Vagina (tissue), 2 donors: ENCODE results near the gene CSTF1. TPM values are rescaled to one million over a fixed set of nuclear protein-coding genes. Genes with fewer than 3 reads are reported as not detected.
"Not testable (repeated sequence)": the region's sequence is repeated elsewhere in the genome, so short reads cannot be mapped to it uniquely, and the experiment has no call there.

Experiments
- DNase-seq, 2 donors: peaks; one replicate each; pipeline ENCODE4 v3.0.0-alpha.2; 2017; ENCODE audit errors: extremely low spot score in 2 of 2
- H3K27ac ChIP-seq: fragments of 200-600 bp; sonication (generic); one replicate; pipeline ENCODE4 v1.5.1; 2019
- H3K27me3 ChIP-seq: fragments of 200-600 bp; sonication (generic); one replicate; pipeline ENCODE4 v1.5.1; 2019
- H3K36me3 ChIP-seq, 2 donors: fragments of 200-600 bp; sonication (generic); one replicate each; pipeline ENCODE4 v1.5.1; 2017 to 2019
- H3K4me1 ChIP-seq: fragments of 200-600 bp; sonication (generic); one replicate; pipeline ENCODE4 v1.5.1; 2019
- H3K4me3 ChIP-seq, 2 donors: fragments of 200-600 bp; sonication (generic); 1 replicate in 1 of 2; 2 replicates in 1 of 2; pipeline ENCODE4 v1.5.1; 2016 to 2019
- H3K9me3 ChIP-seq: fragments of 200-600 bp; sonication (generic); one replicate; pipeline ENCODE4 v1.5.1; 2019
- POLR2A ChIP-seq, 2 donors: fragments of 450-650 bp; IDR thresholded peaks; one replicate each; pipeline ENCODE4 v1.6.1; 2017; ENCODE audit warnings: antibody characterized with exemption in 2 of 2, mild to moderate bottlenecking in 2 of 2, moderate library complexity in 2 of 2
- POLR2AphosphoS5 ChIP-seq, 2 donors: sonication (generic); formaldehyde crosslinking; IDR thresholded peaks; one replicate each; pipeline ENCODE4 v1.9.0; 2017; ENCODE audit warnings: antibody characterized with exemption in 2 of 2, mild to moderate bottlenecking in 2 of 2, low read depth in 1 of 2; ENCODE audit not compliant: insufficient read depth in 1 of 2
- intact Hi-C: fragments of 100-400 bp; cut with DNase I; formaldehyde crosslinking; loops from one replicate; pipeline ENCODE4 v1.15.1; 2023
- total RNA-seq: library from RNA; depleted of rRNA; stranded (reverse); fragments of >200 nt; gene quantifications from one replicate; pipeline ENCODE4 v1.2.3, GENCODE V29; 2016
- TF ChIP-seq, protein P1 (sequence below), 3 experiments: fragments of 450-650 bp in 2 of 3; fragments of 200-600 bp in 1 of 3; sonication (generic) in 1 of 3; IDR thresholded peaks; one replicate each; pipeline ENCODE4 v1.5.1; 2017 to 2019; ENCODE audit warnings: antibody characterized with exemption in 3 of 3, mild to moderate bottlenecking in 2 of 3, moderate library complexity in 2 of 3

Gene CSTF1
- total RNA-seq, 1 donor from 2014 or later, result 27.0 TPM

DNA sequence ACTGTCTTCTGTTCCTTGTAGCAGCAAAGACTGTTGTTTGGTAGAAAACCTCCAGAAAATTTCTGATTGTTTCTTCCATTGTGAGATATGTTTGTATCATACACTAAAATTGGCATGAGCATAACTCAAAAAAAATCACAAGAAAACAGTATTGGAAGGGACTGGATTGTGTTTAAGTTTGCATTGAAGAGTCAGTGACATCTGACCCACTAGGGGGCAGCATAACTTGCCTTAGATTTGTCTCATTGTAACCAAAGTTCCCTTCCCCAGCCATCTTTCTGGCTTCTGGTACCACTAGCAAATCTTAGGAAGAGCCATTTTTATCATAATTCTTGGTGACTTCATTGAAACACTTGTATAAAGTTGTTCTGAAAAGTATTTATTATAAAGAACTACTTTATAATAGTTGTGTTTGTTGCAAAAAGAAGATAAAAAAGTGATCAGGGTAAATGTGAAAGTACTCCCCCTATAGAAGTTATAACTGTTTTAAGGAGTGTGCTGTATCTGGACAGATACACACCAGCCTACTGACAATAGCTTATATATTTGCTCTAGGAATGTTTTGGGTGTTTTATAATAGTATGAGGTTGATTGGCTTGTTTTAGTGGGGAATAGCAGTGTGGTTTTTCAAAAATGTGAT is 7.7 kb downstream of the CSTF1 start:
- intact Hi-C loops, result no loop called here
- peaks cover 4% of the 10 kb centered on the region for H3K4me1 ChIP-seq
- H3K36me3 ChIP-seq, result peaks cover 0 to 87% of the 10 kb centered on the region in 2 donors
- H3K27ac ChIP-seq, result no peak overlapping the region
- no peaks in the 10 kb centered on the region for H3K9me3 ChIP-seq
- TF ChIP-seq, protein P1, sequence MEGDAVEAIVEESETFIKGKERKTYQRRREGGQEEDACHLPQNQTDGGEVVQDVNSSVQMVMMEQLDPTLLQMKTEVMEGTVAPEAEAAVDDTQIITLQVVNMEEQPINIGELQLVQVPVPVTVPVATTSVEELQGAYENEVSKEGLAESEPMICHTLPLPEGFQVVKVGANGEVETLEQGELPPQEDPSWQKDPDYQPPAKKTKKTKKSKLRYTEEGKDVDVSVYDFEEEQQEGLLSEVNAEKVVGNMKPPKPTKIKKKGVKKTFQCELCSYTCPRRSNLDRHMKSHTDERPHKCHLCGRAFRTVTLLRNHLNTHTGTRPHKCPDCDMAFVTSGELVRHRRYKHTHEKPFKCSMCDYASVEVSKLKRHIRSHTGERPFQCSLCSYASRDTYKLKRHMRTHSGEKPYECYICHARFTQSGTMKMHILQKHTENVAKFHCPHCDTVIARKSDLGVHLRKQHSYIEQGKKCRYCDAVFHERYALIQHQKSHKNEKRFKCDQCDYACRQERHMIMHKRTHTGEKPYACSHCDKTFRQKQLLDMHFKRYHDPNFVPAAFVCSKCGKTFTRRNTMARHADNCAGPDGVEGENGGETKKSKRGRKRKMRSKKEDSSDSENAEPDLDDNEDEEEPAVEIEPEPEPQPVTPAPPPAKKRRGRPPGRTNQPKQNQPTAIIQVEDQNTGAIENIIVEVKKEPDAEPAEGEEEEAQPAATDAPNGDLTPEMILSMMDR (IDR thresholded peaks at IDR 0.05), result peak in 2 of 3 experiments; percentile 55 to 56
- TF ChIP-seq POLR2AphosphoS5 (IDR thresholded peaks at IDR 0.05; ENCODE audit: insufficient read depth in 1 of 2, low read depth in 1 of 2), result no peak
- TF ChIP-seq POLR2A (IDR thresholded peaks at IDR 0.05), result no peak
- H3K4me3 ChIP-seq, result no peak overlapping the region
- H3K27me3 ChIP-seq, result no peaks in the 10 kb centered on the region
- DNase-seq, result no peak

- DNase-seq, result no peak
- H3K4me1 ChIP-seq, result peaks cover 4% of the 10 kb centered on the region
- intact Hi-C loops, result no loop called here
- H3K4me3 ChIP-seq, result no peak overlapping the region
- H3K36me3 ChIP-seq, result peaks cover 0 to 90% of the 10 kb centered on the region in 2 donors
- TF ChIP-seq POLR2AphosphoS5 (IDR thresholded peaks at IDR 0.05; ENCODE audit: insufficient read depth in 1 of 2, low read depth in 1 of 2) (no peak), POLR2A (IDR thresholded peaks at IDR 0.05) (no peak)
- TF ChIP-seq, protein P1 (IDR thresholded peaks at IDR 0.05), result no peak
- no peaks in the 10 kb centered on the region for H3K27me3 ChIP-seq
- H3K9me3 ChIP-seq, result no peaks in the 10 kb centered on the region
- H3K27ac ChIP-seq, result no peak overlapping the region
Observed at GRCh38 chr20:56403465-56403864, 11.0 kb downstream of the CSTF1 start.

DNA sequence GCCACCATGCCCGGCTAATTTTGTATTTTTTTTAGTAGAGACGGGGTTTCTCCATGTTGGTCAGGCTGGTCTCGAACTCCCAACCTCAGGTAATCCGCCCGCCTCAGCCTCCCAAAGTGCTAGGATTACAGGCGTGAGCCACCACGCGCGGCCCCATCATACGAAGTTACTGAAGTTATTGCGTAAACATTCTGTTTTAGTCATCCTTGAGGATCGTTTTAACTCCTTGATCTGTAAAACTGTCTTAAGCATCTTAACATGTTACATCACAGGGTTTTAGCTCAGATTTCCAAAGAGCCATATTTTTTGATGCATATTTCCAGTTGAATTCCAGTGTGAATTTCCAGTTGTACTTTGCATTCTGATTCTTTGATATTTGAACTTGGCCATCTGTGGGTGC is 12.9 kb downstream of the CSTF1 start:
- H3K27ac ChIP-seq, intact Hi-C loops, H3K4me1 ChIP-seq, DNase-seq, H3K4me3 ChIP-seq, H3K27me3 ChIP-seq, H3K9me3 ChIP-seq: not testable (repeated sequence)
- H3K36me3 ChIP-seq, result peaks cover 0 to 75% of the 10 kb centered on the region in 2 donors

GRCh38 chr20:56406910-56407309 is 14.5 kb downstream of the CSTF1 start:
- Histone ChIP-seq H3K4me3 (no peak overlapping the region), H3K27ac (no peak overlapping the region), H3K9me3 (no peaks in the 10 kb centered on the region), H3K36me3 (peaks cover 0 to 66% of the 10 kb centered on the region in 2 donors), H3K4me1 (no peaks in the 10 kb centered on the region), H3K27me3 (no peaks in the 10 kb centered on the region)
- intact Hi-C loops, result no loop called here
- TF ChIP-seq, protein P1 (IDR thresholded peaks at IDR 0.05), result no peak
- TF ChIP-seq POLR2AphosphoS5 (IDR thresholded peaks at IDR 0.05; ENCODE audit: insufficient read depth in 1 of 2, low read depth in 1 of 2) (no peak), POLR2A (IDR thresholded peaks at IDR 0.05) (no peak)
- no peak for DNase-seq

GRCh38 chr20:56409521-56409920 is 17.1 kb downstream of the CSTF1 start:
- TF ChIP-seq POLR2A (IDR thresholded peaks at IDR 0.05) (no peak), POLR2AphosphoS5 (IDR thresholded peaks at IDR 0.05; ENCODE audit: insufficient read depth in 1 of 2, low read depth in 1 of 2) (no peak)
- TF ChIP-seq, protein P1 (IDR thresholded peaks at IDR 0.05), result no peak
- intact Hi-C loops, result no loop called here
- DNase-seq, result no peak
- Histone ChIP-seq H3K4me3 (no peak overlapping the region), H3K4me1 (no peaks in the 10 kb centered on the region), H3K9me3 (no peaks in the 10 kb centered on the region), H3K36me3 (peaks cover 0 to 40% of the 10 kb centered on the region in 2 donors), H3K27me3 (no peaks in the 10 kb centered on the region), H3K27ac (no peak overlapping the region)
